HEK293 (cell line): ENCODE measurements around the gene RABAC1.

Source experiments
- EGR2 ChIP-seq: fragments of 450-650 bp; formaldehyde crosslinking; IDR thresholded peaks from 2 replicates; pipeline ENCODE4 v1.5.1; 2016; ENCODE audit warnings: low read depth, missing biosample characterization, missing genetic modification characterization
- GLIS2 ChIP-seq: fragments of 450-650 bp; formaldehyde crosslinking; IDR thresholded peaks from 2 replicates; pipeline ENCODE4 v1.5.1; 2016; ENCODE audit warnings: missing biosample characterization, missing genetic modification characterization
- HOXA7 ChIP-seq: sonication (generic); formaldehyde crosslinking; IDR thresholded peaks from 2 replicates; pipeline ENCODE4 v1.8.1; 2022; ENCODE audit warnings: missing genetic modification reagents, borderline replicate concordance
- KLF1 ChIP-seq: fragments of 450-650 bp; formaldehyde crosslinking; IDR thresholded peaks from 2 replicates; pipeline ENCODE4 v1.5.1; 2016; ENCODE audit warnings: missing biosample characterization, missing genetic modification characterization
- KLF9 ChIP-seq: fragments of 450-650 bp; formaldehyde crosslinking; IDR thresholded peaks from 2 replicates; pipeline ENCODE4 v1.5.1; 2016; ENCODE audit warnings: missing biosample characterization, missing genetic modification characterization, low read depth
- MZF1 ChIP-seq: fragments of 450-650 bp; formaldehyde crosslinking; IDR thresholded peaks from 2 replicates; pipeline ENCODE4 v1.5.1; 2017; ENCODE audit warnings: missing biosample characterization, missing genetic modification characterization, borderline replicate concordance
- PRDM6 ChIP-seq: fragments of 450-650 bp; formaldehyde crosslinking; IDR thresholded peaks from 2 replicates; pipeline ENCODE4 v1.5.1; 2017; ENCODE audit warnings: missing biosample characterization, missing genetic modification characterization
- SP3 ChIP-seq: fragments of 450-650 bp; formaldehyde crosslinking; IDR thresholded peaks from 2 replicates; pipeline ENCODE4 v1.5.1; 2016; ENCODE audit warnings: missing biosample characterization, missing genetic modification characterization
- ZBTB17 ChIP-seq: fragments of 450-650 bp; formaldehyde crosslinking; IDR thresholded peaks from 2 replicates; pipeline ENCODE4 v1.5.1; 2016; ENCODE audit warnings: missing biosample characterization, missing genetic modification characterization
- ZBTB20 ChIP-seq: fragments of 450-650 bp; formaldehyde crosslinking; IDR thresholded peaks from 2 replicates; pipeline ENCODE4 v1.5.1; 2016; ENCODE audit warnings: missing biosample characterization, missing genetic modification characterization
- ZBTB26 ChIP-seq: fragments of 450-650 bp; formaldehyde crosslinking; optimal IDR thresholded peaks from 2 replicates; pipeline ENCODE3; 2016; ENCODE audit warnings: missing biosample characterization, mild to moderate bottlenecking, missing genetic modification characterization
- ZBTB44 ChIP-seq: fragments of 450-650 bp; IDR thresholded peaks from 2 replicates; pipeline ENCODE4 v1.5.1; 2018; ENCODE audit warnings: missing biosample characterization, mild to moderate bottlenecking, missing genetic modification characterization
- ZBTB6 ChIP-seq: fragments of 450-650 bp; formaldehyde crosslinking; IDR thresholded peaks from 2 replicates; pipeline ENCODE4 v1.5.1; 2017; ENCODE audit warnings: missing biosample characterization, missing genetic modification characterization
- ZBTB7A ChIP-seq: fragments of 450-650 bp; formaldehyde crosslinking; IDR thresholded peaks from 2 replicates; pipeline ENCODE4 v1.5.1; 2016; ENCODE audit warnings: low read depth, missing biosample characterization, missing genetic modification characterization
- ZBTB8A ChIP-seq: fragments of 450-650 bp; formaldehyde crosslinking; IDR thresholded peaks from 2 replicates; pipeline ENCODE4 v1.5.1; 2016; ENCODE audit warnings: missing biosample characterization, missing genetic modification characterization
- ZFHX2 ChIP-seq: fragments of 450-650 bp; formaldehyde crosslinking; conservative IDR thresholded peaks from 2 replicates; pipeline ENCODE4 v1.5.1; 2016; ENCODE audit warnings: missing biosample characterization, missing genetic modification characterization
- ZIC2 ChIP-seq: fragments of 450-650 bp; formaldehyde crosslinking; IDR thresholded peaks from 2 replicates; pipeline ENCODE4 v1.5.1; 2016; ENCODE audit warnings: missing biosample characterization, missing genetic modification characterization
- ZNF266 ChIP-seq: fragments of 450-650 bp; formaldehyde crosslinking; IDR thresholded peaks from 2 replicates; pipeline ENCODE4 v1.5.1; 2016; ENCODE audit warnings: missing biosample characterization, missing genetic modification characterization, low read depth
- ZNF335 ChIP-seq: fragments of 450-650 bp; formaldehyde crosslinking; conservative IDR thresholded peaks from 2 replicates; pipeline ENCODE4 v1.5.1; 2016; ENCODE audit warnings: missing biosample characterization, missing genetic modification characterization
- ZNF600 ChIP-seq: fragments of 450-650 bp; formaldehyde crosslinking; IDR thresholded peaks from 2 replicates; pipeline ENCODE4 v1.5.1; 2016; ENCODE audit warnings: missing biosample characterization, missing genetic modification characterization
- ZNF692 ChIP-seq: fragments of 450-650 bp; formaldehyde crosslinking; IDR thresholded peaks from 2 replicates; pipeline ENCODE4 v1.5.1; 2016; ENCODE audit warnings: missing biosample characterization, missing genetic modification characterization
- ZNF76 ChIP-seq: fragments of 450-650 bp; formaldehyde crosslinking; IDR thresholded peaks from 2 replicates; pipeline ENCODE4; 2016; ENCODE audit warnings: low read depth, missing biosample characterization, missing genetic modification characterization, borderline replicate concordance
- ZSCAN30 ChIP-seq: fragments of 450-650 bp; IDR thresholded peaks from 2 replicates; pipeline ENCODE4 v1.5.1; 2018; ENCODE audit warnings: missing biosample characterization, mild to moderate bottlenecking, missing genetic modification characterization, moderate library complexity
- ZSCAN4 ChIP-seq: fragments of 450-650 bp; formaldehyde crosslinking; IDR thresholded peaks from 2 replicates; pipeline ENCODE4 v1.5.1; 2017; ENCODE audit warnings: missing biosample characterization, missing genetic modification characterization
- ZXDB ChIP-seq: fragments of 450-650 bp; formaldehyde crosslinking; IDR thresholded peaks from 2 replicates; pipeline ENCODE4 v1.5.1; 2016; ENCODE audit warnings: missing biosample characterization, missing genetic modification characterization
- TF ChIP-seq, protein P1 (sequence below): fragments of 450-650 bp; formaldehyde crosslinking; IDR thresholded peaks from 2 replicates; pipeline ENCODE4 v1.5.1; 2017; ENCODE audit warnings: missing biosample characterization, mild to moderate bottlenecking, missing genetic modification characterization, moderate library complexity
- TF ChIP-seq, protein P2 (sequence below): fragments of 450-650 bp; formaldehyde crosslinking; IDR thresholded peaks from 2 replicates; pipeline ENCODE4 v1.5.1; 2016; ENCODE audit warnings: missing biosample characterization, missing genetic modification characterization

The RABAC1 gene

GRCh38 chr19:41993612-41994483, 34.7 kb upstream of the RABAC1 start, which contains the start of gene ATP1A3 (continued):
- peak; percentile 82 for TF ChIP-seq ZBTB26 (tag by site-specific recombination)
- TF ChIP-seq ZBTB17 (tag by site-specific recombination) = peak; percentile 70
- no peak; the same call in 1 of the 2 replicates for TF ChIP-seq ZSCAN30 (tag by site-specific recombination)
- TF ChIP-seq ZNF76 (tag by site-specific recombination) = peak; percentile 5; the same call in 1 of the 2 replicates
- TF ChIP-seq MZF1 (tag by site-specific recombination) = no peak
- TF ChIP-seq PRDM6 (tag by site-specific recombination) = no peak
- no peak for TF ChIP-seq HOXA7 (CRISPR knock-in tag)
- TF ChIP-seq ZBTB8A (tag by site-specific recombination) = peak; percentile 44; the same call in 1 of the 2 replicates
- TF ChIP-seq ZIC2 (tag by site-specific recombination) = peak; percentile 63
- peak; percentile 2 for TF ChIP-seq ZSCAN4 (tag by site-specific recombination)
- TF ChIP-seq, protein P1, sequence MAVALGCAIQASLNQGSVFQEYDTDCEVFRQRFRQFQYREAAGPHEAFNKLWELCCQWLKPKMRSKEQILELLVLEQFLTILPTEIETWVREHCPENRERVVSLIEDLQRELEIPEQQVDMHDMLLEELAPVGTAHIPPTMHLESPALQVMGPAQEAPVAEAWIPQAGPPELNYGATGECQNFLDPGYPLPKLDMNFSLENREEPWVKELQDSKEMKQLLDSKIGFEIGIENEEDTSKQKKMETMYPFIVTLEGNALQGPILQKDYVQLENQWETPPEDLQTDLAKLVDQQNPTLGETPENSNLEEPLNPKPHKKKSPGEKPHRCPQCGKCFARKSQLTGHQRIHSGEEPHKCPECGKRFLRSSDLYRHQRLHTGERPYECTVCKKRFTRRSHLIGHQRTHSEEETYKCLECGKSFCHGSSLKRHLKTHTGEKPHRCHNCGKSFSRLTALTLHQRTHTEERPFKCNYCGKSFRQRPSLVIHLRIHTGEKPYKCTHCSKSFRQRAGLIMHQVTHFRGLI (tag by site-specific recombination) = peak; percentile 88
- TF ChIP-seq, protein P2, sequence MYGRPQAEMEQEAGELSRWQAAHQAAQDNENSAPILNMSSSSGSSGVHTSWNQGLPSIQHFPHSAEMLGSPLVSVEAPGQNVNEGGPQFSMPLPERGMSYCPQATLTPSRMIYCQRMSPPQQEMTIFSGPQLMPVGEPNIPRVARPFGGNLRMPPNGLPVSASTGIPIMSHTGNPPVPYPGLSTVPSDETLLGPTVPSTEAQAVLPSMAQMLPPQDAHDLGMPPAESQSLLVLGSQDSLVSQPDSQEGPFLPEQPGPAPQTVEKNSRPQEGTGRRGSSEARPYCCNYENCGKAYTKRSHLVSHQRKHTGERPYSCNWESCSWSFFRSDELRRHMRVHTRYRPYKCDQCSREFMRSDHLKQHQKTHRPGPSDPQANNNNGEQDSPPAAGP (tag by site-specific recombination) = no peak
- 0 out of 2 replicates have a peak, but pooled peaks have one; percentile 2 for TF ChIP-seq ZNF266
- peak; percentile 98 for TF ChIP-seq ZNF692
- TF ChIP-seq ZFHX2 (tag by site-specific recombination) = peak; percentile 54
- 0 out of 2 replicates have a peak, but pooled peaks have one; percentile 5 for TF ChIP-seq KLF1
- 0 out of 2 replicates have a peak, but pooled peaks have one; percentile 22 for TF ChIP-seq ZXDB
- peak; percentile 98 for TF ChIP-seq GLIS2 (tag by site-specific recombination)
- 0 out of 2 replicates have a peak, but pooled peaks have one; percentile 25 for TF ChIP-seq ZBTB7A (tag by site-specific recombination)
- peak; percentile 43; the same call in 1 of the 2 replicates for TF ChIP-seq KLF9 (tag by site-specific recombination)
- TF ChIP-seq ZNF600 (tag by site-specific recombination) = peak; percentile 79
- peak; percentile 52; the same call in 1 of the 2 replicates for TF ChIP-seq SP3 (tag by site-specific recombination)
- TF ChIP-seq ZNF335 = peak; percentile 70
- TF ChIP-seq ZBTB44 (tag by site-specific recombination) = no peak; the same call in 1 of the 2 replicates
- peak; percentile 30; the same call in 1 of the 2 replicates for TF ChIP-seq ZBTB20 (tag by site-specific recombination)
- TF ChIP-seq ZBTB6 = 0 out of 2 replicates have a peak, but pooled peaks have one; percentile 28
- no peak for TF ChIP-seq EGR2 (tag by site-specific recombination)
